Panc1 (cell line): ENCODE measurements around the gene AK4. TPM values are rescaled to one million over a fixed set of nuclear protein-coding genes. Genes with fewer than 3 reads are reported as not detected.

Experiments
- ATAC-seq: fragments of 200-7000 bp; cut with Tn5 transposase; 2 replicates; pipeline ENCODE4 v1.9.1; 2020; ENCODE audit warnings: mild to moderate bottlenecking, moderate library complexity
- BruUV-seq: library from RNA; stranded (reverse); fragments of 400-500 nt; replicated peaks from 2 replicates; lab custom pipeline; 2021; lab: Mats Ljungman, UMichigan
- CTCF ChIA-PET: fragments of 300-600 bp; sonication (Branson Sonifier 250); formaldehyde crosslinking; loops from one replicate; lab custom pipeline; 2022; ENCODE audit warnings: antibody characterized with exemption; lab: Charles Lee
- POLR2A ChIA-PET: fragments of 300-600 bp; sonication (Branson Sonifier 250); formaldehyde crosslinking; loops from one replicate; lab custom pipeline; 2022; ENCODE audit warnings: antibody characterized with exemption; lab: Charles Lee
- DNase-seq: peaks from one replicate; pipeline ENCODE4 v3.0.0-alpha.2; 2010; ENCODE audit warnings: low read depth, low spot score
- H3K27ac ChIP-seq: 2 replicates; pipeline ENCODE4 v1.5.1; 2011; ENCODE audit warnings: mild to moderate bottlenecking, low read length, inconsistent platforms
- H3K27me3 ChIP-seq: fragments of 200-500 bp; sonication (Bioruptor generic); 2 replicates; pipeline ENCODE4 v1.6.0; 2014; ENCODE audit warnings: low read length, inconsistent platforms; ENCODE audit not compliant: control insufficient read depth, insufficient read depth
- H3K36me3 ChIP-seq: fragments of 200-500 bp; sonication (Bioruptor generic); 2 replicates; pipeline ENCODE4 v1.5.1; 2014; ENCODE audit warnings: inconsistent platforms, mild to moderate bottlenecking, low read length, moderate library complexity; ENCODE audit not compliant: control insufficient read depth, insufficient read depth
- H3K4me1 ChIP-seq: 2 replicates; pipeline ENCODE4 v1.5.1; 2011; ENCODE audit warnings: inconsistent platforms, mild to moderate bottlenecking, low read length, moderate library complexity; ENCODE audit not compliant: control insufficient read depth, insufficient read depth
- H3K4me3 ChIP-seq, 2 experiments: 2 replicates each; pipeline ENCODE4 v1.5.1; 2011 to 2012; ENCODE audit warnings: low read depth in 2 of 2, low read length in 2 of 2, mild to moderate bottlenecking in 2 of 2, inconsistent platforms in 1 of 2, moderate library complexity in 1 of 2
- H3K9me3 ChIP-seq: fragments of 200-500 bp; sonication (Bioruptor generic); 2 replicates; pipeline ENCODE4 v1.5.1; 2014; ENCODE audit warnings: low read depth, mild to moderate bottlenecking, inconsistent platforms, low read length, moderate library complexity; ENCODE audit not compliant: control insufficient read depth, insufficient read depth
- POLR2AphosphoS5 ChIP-seq: IDR thresholded peaks from 2 replicates; pipeline ENCODE4 v1.6.1; 2012; ENCODE audit warnings: mild to moderate bottlenecking, low read depth, low read length, moderate library complexity
- SIN3A ChIP-seq: IDR thresholded peaks from 2 replicates; pipeline ENCODE4 v1.6.1; 2012; ENCODE audit warnings: low read depth, mild to moderate bottlenecking, low read length, moderate library complexity, borderline replicate concordance; ENCODE audit not compliant: insufficient read depth
- TCF7L2 ChIP-seq: IDR thresholded peaks from 2 replicates; pipeline ENCODE4 v1.6.1; 2011; ENCODE audit warnings: mild to moderate bottlenecking, low read depth, low read length, inconsistent platforms
- in situ Hi-C: cut with HindIII; loops from 2 replicates; pipeline ENCODE4 v1.10.0; 2016; ENCODE audit warnings: low sequenced_read_pairs, low pct_unique_long_range_greater_than_20kb
- intact Hi-C: fragments of 100-400 bp; cut with micrococcal nuclease; formaldehyde crosslinking; loops from one replicate; pipeline ENCODE4 v1.10.0; 2022; ENCODE audit not compliant: unreplicated experiment
- total RNA-seq: library from RNA; stranded (reverse); gene quantifications from one replicate; pipeline ENCODE4 v1.2.1, GENCODE V29; 2021; ENCODE audit not compliant: unreplicated experiment
- TF ChIP-seq, protein P1 (sequence below), 2 experiments: IDR thresholded peaks; 2 replicates each; pipeline ENCODE4 v1.6.1; 2011 to 2012; ENCODE audit warnings: low read depth in 2 of 2, control low read depth in 1 of 2, low read length in 1 of 2, mild to moderate bottlenecking in 1 of 2, moderate library complexity in 1 of 2; ENCODE audit not compliant: insufficient read depth in 1 of 2
- TF ChIP-seq, protein P2 (sequence below): fragments of 450-650 bp; IDR thresholded peaks from 2 replicates; pipeline ENCODE4 v1.5.1; 2017; ENCODE audit warnings: mild to moderate bottlenecking

The AK4 gene
- total RNA-seq, 1 experiment from 2014 or later = 26.8 TPM

DNA sequence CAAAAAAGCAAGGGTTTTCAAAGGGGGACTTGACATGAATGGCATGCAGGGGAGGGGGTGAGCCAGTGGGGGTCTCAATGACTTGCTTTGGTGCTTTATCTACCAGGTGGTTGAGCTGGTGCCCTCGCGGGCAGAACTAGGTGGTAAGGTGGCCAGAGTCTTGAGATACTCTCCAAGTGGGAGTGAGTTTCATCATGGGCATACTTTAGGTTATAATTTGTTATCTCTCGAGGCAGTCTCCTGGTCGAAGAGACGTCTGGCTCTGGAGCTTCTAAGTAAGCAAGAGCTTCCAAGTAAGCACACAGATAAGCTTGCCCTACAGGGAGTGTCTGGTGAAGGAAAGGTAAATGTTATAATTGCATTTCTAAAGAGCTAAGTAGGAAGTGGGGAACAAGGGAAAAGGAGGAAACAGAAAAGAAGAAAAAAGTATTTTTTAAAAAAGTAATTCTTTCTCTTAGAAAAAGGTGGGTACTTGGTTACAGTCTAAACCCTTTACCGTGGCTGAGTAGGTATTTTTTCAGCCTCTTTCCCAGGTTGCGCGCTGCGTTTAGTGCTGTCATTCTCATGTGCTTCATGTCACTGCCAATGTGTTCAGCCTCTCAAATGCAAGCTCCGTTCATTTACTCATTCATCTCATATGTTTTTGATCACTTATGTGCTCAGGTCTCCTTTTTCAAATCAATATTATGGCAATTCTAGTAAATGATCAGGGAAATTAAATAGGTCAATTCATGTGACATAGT lies 129.8 kb downstream of the AK4 start:
- ChIA-PET CTCF (interaction anchor here (0.6 kb wide), 1 partner anchor 1153 kb away, joined by 12 read pairs; no protein-coding TSS in a partner anchor), POLR2A (no interaction called here)
- Histone ChIP-seq H3K36me3 (no peaks in the 10 kb centered on the region), H3K27me3 (no peaks in the 10 kb centered on the region), H3K9me3 (no peaks in the 10 kb centered on the region), H3K4me3 (no peak overlapping the region), H3K27ac (no peak overlapping the region), H3K4me1 (0 out of 2 replicates have a peak, but pooled peaks cover 4% of the 10 kb centered on the region)
- in situ Hi-C loops = no loop called here
- ATAC-seq (no peak), DNase-seq (no peak)
- no TSS peak for BruUV-seq
- TF ChIP-seq, protein P1, sequence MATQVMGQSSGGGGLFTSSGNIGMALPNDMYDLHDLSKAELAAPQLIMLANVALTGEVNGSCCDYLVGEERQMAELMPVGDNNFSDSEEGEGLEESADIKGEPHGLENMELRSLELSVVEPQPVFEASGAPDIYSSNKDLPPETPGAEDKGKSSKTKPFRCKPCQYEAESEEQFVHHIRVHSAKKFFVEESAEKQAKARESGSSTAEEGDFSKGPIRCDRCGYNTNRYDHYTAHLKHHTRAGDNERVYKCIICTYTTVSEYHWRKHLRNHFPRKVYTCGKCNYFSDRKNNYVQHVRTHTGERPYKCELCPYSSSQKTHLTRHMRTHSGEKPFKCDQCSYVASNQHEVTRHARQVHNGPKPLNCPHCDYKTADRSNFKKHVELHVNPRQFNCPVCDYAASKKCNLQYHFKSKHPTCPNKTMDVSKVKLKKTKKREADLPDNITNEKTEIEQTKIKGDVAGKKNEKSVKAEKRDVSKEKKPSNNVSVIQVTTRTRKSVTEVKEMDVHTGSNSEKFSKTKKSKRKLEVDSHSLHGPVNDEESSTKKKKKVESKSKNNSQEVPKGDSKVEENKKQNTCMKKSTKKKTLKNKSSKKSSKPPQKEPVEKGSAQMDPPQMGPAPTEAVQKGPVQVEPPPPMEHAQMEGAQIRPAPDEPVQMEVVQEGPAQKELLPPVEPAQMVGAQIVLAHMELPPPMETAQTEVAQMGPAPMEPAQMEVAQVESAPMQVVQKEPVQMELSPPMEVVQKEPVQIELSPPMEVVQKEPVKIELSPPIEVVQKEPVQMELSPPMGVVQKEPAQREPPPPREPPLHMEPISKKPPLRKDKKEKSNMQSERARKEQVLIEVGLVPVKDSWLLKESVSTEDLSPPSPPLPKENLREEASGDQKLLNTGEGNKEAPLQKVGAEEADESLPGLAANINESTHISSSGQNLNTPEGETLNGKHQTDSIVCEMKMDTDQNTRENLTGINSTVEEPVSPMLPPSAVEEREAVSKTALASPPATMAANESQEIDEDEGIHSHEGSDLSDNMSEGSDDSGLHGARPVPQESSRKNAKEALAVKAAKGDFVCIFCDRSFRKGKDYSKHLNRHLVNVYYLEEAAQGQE (IDR thresholded peaks at IDR 0.05; ENCODE audit: insufficient read depth in 1 of 2, low read depth in 2 of 2, low read length in 1 of 2) = no peak
- TF ChIP-seq POLR2AphosphoS5 (no peak), SIN3A (no peak), TCF7L2 (no peak)
- TF ChIP-seq, protein P2, sequence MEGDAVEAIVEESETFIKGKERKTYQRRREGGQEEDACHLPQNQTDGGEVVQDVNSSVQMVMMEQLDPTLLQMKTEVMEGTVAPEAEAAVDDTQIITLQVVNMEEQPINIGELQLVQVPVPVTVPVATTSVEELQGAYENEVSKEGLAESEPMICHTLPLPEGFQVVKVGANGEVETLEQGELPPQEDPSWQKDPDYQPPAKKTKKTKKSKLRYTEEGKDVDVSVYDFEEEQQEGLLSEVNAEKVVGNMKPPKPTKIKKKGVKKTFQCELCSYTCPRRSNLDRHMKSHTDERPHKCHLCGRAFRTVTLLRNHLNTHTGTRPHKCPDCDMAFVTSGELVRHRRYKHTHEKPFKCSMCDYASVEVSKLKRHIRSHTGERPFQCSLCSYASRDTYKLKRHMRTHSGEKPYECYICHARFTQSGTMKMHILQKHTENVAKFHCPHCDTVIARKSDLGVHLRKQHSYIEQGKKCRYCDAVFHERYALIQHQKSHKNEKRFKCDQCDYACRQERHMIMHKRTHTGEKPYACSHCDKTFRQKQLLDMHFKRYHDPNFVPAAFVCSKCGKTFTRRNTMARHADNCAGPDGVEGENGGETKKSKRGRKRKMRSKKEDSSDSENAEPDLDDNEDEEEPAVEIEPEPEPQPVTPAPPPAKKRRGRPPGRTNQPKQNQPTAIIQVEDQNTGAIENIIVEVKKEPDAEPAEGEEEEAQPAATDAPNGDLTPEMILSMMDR = no peak
- intact Hi-C loops = no loop called here

DNA sequence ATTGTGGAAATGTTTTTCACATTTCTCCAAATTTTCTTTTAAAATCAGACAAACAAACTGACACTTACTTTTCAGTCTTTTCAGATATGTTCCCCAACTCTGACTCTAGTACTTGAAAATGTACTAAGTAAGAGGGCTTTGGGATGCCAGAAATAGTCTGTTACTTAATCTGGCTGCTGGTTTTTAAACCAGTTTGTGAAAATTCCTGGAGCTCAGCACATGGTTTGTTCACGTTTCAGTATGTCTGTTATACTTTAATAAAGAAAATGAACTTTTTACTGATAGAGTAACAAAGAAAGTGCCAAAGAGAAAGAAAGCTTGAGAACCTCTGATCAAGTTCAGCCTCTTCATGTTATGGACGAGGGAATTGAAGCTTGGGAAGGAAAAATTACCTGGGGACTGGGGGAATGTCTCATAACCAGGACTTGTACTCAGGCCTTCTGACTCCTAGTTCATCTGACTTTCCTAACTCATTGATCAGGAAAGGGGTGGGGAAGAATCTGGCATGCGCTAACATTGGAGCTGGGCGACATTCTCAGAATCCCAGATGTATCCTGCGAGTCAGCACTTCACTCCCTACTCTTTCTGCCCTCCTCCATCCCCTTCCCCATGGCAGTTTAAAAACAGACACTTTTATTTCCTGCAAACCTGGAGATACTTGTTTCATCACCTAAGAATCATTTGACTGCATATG lies 130.5 kb downstream of the AK4 start:
- no peak overlapping the region for H3K4me3 ChIP-seq
- TF ChIP-seq, protein P2 = no peak
- TF ChIP-seq POLR2AphosphoS5 (no peak), SIN3A (no peak), TCF7L2 (no peak)
- TF ChIP-seq, protein P1 (IDR thresholded peaks at IDR 0.05; ENCODE audit: insufficient read depth in 1 of 2, low read depth in 2 of 2, low read length in 1 of 2) = no peak
- no TSS peak for BruUV-seq
- H3K36me3 ChIP-seq = no peaks in the 10 kb centered on the region
- intact Hi-C loops = no loop called here
- in situ Hi-C loops = no loop called here
- CTCF ChIA-PET = no interaction called here
- POLR2A ChIA-PET = no interaction called here
- H3K4me1 ChIP-seq = 0 out of 2 replicates have a peak, but pooled peaks cover 4% of the 10 kb centered on the region
- no peak overlapping the region for H3K27ac ChIP-seq
- DNase-seq (no peak), ATAC-seq (no peak)
- no peaks in the 10 kb centered on the region for H3K9me3 ChIP-seq
- H3K27me3 ChIP-seq = no peaks in the 10 kb centered on the region
